SK-N-SH (cell line): Measurements from ENCODE around the gene SLC9A8.

ENCODE experiments used
- CTCF ChIP-seq: fragments of 200-600 bp; sonication (generic); IDR thresholded peaks from 2 replicates; pipeline ENCODE4 v1.6.1; 2017; ENCODE audit warnings: antibody characterized with exemption, mild to moderate bottlenecking, moderate library complexity
- FOXM1 ChIP-seq: IDR thresholded peaks from 2 replicates; pipeline ENCODE4 v1.4.0; 2012; ENCODE audit warnings: low read depth, mild to moderate bottlenecking
- POLR2AphosphoS5 ChIP-seq: IDR thresholded peaks from 2 replicates; pipeline ENCODE4 v1.6.1; 2012; ENCODE audit warnings: low read depth, low read length
- RAD21 ChIP-seq: IDR thresholded peaks from 2 replicates; pipeline ENCODE4 v1.6.1; 2012; ENCODE audit warnings: mild to moderate bottlenecking, low read length
- REST ChIP-seq: IDR thresholded peaks from 2 replicates; pipeline ENCODE4 v1.6.1; 2012; ENCODE audit warnings: mild to moderate bottlenecking, low read depth, low read length, moderate library complexity
- TAF1 ChIP-seq: IDR thresholded peaks from 2 replicates; pipeline ENCODE4 v1.6.1; 2012; ENCODE audit warnings: low read depth, mild to moderate bottlenecking, low read length, moderate library complexity, borderline replicate concordance

- no peak for TF ChIP-seq REST
- no peak for TF ChIP-seq FOXM1
- no peak for TF ChIP-seq TAF1
- no peak for TF ChIP-seq RAD21
- TF ChIP-seq CTCF: no peak
- TF ChIP-seq POLR2AphosphoS5: no peak
These were observed 66.3 kb downstream of the SLC9A8 start for GRCh38 chr20:49878977-49879376.
